ENCODE measurements around the gene COL6A3.
"Not testable (repeated sequence)": the region's sequence is repeated elsewhere in the genome, so short reads cannot be mapped to it uniquely, and the experiment has no call there.

COL6A3 gene

GRCh38 chr2:237374284-237375060 is 39.5 kb downstream of the COL6A3 start:
- no peak for DNase-seq

- no peak for DNase-seq
Measured at GRCh38 chr2:237371856-237372255, 42.1 kb downstream of the COL6A3 start.

DNA sequence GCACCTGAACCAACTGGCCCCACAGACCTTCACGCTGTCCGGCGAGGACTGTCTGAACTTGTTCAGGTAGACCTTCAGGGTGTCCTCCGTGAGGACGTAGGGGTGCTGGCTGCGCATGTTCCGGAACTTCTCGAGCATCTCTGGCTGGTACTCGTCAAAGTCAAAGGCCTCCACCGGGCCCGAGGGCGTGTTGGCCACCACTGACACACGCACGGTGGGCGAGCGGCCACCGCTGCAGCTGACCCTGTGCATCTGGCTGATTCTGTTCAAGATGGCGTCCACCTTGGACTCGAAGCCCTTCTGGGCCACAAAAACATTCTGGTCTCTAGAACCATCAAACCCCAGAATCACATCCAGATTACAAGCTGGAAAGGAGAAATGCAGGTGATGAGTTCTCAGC is 48.3 kb downstream of the COL6A3 start:
- no peak for DNase-seq

- DNase-seq, result no peak
Measured at GRCh38 chr2:237364655-237365054, 49.3 kb downstream of the COL6A3 start.

DNA sequence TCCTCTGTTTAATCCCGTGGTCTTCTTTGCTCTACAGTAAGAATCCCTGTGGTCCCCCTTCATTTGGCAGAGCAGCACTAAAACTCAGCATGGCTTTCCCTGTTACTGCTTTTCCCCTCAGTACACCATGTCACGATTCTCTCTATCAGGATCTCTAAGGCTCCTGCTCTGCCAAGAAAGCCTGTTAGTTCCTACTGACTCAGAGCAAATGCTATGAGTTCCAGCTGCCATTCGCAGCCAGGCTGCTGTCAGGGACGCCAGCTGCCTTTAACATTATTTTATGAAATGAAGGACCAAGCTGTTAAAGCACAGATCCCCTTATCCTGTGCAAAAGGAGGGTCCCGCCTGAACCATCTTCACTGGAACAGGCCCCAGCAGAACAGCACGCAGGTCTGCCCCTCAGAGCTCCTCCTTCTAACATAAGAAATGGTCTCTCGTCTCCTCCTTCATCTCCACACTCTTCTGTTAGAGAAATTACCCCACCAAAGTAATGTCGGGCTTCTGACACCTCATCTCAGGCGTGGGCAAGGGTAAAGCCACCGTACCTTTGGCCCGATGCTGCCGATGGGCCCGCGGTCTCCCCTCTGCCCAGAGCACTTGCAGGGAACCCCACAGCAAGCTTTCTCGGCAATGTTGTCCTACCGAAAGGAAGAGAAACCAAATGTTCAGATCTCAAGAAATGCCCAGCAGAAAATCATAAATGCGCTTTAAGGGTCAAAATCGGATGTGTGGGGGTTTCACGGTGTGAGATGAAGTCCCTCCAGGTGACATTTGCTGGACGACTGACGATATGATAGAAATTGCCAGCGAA is 52.6 kb downstream of the COL6A3 start:
- no peak for DNase-seq

DNA sequence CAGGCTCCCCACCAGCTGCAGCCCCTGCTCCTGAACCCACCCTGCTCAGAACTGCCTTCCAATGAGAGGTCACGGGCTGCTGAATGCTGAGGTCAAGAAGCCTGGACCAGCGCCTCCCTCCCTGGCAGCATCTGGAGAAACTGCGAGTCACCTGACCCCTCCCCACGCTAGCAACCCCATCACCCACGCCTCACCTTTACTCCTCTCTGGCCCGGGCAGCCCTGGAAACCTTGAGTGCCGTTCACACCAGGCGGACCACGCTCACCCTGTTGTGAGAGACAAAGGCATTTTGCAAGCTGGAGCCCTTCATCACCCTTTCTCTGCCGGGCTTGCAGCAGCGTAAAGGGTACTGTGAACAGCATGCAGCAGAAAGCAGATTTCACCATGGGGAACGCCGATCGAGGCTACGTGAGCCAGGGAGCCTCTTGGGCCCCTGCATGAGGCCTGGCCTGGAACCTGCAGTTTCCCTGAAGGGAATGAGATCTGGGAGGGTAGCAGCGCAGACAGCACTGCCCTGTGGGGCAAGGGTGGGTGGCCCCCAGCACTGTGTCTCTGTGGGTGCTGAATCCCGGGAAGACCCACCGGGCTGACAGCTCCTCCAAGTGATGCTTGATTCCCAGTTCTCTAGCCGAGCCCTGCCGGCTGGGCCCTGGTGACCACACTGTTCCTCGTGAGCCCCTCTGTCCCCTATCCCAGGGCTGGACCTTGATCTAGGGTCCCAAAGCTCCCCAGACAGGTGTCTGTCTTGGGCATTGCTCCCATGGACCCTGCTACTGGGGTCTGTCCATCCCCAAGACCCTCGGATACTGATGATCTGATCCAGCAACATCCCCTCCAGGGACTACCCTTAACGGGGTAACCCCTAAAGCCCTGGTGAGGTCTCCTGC is 53.8 kb downstream of the COL6A3 start:
- DNase-seq, result no peak

- no peak for DNase-seq
Measured at GRCh38 chr2:237359518-237359840, 54.5 kb downstream of the COL6A3 start.

GRCh38 chr2:237358721-237359517 is 55.0 kb downstream of the COL6A3 start:
- DNase-seq, result no peak

DNA sequence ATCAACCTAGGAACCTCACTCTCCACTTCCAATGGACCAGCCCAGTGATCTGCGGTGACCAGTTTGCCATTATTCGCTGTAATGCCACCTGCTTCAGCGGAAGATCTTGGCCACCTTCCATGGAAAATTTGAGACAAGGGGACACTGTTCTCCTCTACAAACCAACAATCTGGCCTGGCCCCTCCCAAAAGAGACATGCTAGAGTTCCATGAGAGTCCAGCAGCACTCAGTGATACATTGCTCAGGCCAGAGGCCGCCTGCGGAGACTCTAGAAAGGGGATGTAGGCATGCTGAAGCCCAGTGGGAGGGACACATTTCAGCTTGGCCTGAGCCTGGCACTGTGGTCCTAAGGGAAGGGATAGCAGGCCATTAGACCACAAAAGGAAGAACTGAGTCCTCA is 58.3 kb downstream of the COL6A3 start:
- no peak for DNase-seq

GRCh38 chr2:237354892-237355291 is 59.1 kb downstream of the COL6A3 start:
- DNase-seq, result no peak

DNA sequence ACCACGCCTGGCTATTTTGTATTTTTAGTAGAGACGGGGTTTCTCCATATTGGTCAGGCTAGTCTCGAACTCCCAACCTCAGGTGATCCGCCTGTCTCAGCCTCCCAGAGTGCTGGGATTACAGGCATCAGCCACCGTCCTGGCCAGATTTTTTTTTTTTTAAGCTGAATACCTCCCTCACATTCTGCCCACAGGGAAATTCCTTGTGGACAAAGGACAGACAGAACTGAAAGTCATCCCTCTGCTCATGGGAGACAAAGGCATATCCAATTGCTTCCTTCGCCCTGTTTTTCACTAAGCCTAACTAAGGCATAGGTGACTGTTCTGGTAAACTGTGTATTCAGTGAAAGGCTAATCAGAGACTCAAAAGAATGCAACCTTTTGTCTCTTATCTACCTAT is 59.8 kb downstream of the COL6A3 start:
- DNase-seq, result not testable (repeated sequence)

DNA sequence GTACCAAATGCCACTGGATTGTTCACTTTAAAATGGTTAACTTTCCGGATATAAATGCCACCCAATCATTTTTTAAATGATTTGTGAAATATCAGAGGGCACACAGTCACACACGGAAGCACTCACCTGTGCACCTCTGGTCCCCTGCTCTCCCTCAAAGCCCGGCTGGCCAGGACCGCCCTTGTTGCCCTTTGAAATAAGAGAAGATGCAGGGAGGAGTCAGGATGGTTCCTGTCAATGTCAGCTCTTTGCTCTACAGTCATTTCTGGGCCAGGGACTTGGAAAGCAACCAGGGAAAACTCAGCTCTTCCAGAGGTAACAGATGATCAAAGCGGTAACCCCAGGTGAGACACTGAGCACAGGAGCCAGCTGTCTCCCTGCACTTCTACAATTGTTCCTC is 60.7 kb downstream of the COL6A3 start:
- DNase-seq, result no peak

GRCh38 chr2:237352279-237352845 is 61.6 kb downstream of the COL6A3 start:
- no peak for DNase-seq

GRCh38 chr2:237351796-237352195 is 62.2 kb downstream of the COL6A3 start:
- no peak for DNase-seq

DNA sequence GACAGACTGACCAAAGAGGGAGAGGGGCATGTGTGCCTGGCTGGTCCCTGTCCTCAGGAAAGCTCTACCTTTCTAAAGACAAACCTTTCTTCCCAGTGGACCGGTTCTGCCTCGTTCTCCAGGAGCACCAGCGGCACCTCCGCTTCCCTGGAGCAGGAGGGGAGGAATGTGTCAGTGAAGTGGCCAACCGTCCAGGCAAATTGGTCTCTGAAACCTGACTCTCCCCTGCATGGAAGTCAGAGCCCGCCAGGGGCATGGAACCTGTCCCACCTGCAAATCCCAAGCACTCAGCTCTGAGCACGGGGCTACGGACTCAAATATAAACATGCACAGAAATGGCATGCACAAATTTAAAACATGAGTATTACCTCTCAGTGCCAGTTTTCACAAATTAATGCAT is 62.9 kb downstream of the COL6A3 start:
- no peak for DNase-seq

- DNase-seq, result no peak
Measured at GRCh38 chr2:237350597-237350996, 63.4 kb downstream of the COL6A3 start.

GRCh38 chr2:237350070-237350469 is 63.9 kb downstream of the COL6A3 start:
- no peak for DNase-seq

DNA sequence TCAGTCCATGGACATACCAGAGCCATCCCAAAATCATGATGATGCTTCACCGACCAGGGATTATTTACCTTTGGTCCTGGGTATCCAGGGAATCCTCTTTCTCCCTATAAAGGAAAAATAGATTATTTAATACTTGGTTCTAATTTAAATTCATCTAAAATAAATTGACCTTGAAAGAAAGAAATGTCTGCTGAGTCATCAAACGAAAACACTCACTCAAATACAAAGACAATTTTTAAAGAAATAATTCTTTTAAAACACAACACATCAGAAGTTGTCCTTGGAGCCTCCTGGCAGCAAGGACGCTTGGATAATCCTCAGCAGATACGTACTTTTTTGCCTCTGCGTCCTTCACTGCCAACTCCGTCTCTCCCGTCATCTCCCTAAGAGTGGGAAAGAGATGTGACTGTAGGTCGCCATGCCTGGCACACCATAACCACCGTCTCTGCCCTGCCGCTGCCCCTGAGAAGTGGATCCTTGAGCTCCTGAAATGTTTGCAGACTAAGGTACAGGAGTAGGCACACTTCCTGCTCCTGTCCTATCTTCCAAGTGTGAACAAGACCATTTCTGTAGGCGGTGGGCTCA is 65.6 kb downstream of the COL6A3 start:
- DNase-seq, result no peak

DNA sequence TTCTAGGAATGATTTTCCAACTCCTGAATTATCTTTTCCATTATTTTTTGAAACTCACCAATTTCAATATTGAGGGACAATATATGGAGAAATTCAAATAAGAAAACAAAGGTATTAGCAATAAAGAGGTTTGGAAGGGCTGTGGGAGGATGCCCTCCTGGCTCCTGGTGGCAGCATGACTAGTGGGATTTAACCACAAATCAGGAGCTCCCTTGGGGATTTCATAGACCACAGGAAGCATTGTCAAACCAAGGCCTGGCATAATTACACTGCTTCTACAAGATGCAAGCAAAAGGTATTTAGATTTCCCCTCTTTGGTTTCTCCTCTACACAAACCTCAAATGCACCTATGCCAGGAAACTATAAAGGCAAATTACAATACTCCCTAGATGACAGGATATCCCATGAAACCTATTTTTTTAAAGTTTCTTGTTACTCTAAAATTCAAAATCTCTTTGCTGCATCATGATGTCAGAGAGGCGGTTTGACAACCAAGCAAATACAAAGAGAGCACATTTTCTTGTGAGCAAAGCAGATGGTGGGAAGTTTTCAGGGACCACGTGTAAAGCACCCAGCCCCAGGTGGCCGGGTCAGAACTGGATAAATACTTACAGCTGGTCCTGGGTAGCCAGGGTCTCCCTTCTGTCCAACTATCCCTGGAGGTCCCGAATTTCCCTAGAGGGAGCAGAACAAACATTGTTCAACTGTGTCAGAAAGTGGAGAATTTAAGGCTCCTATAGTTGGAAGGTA is 67.9 kb downstream of the COL6A3 start:
- no peak for DNase-seq

GRCh38 chr2:237345411-237345810 is 68.6 kb downstream of the COL6A3 start:
- DNase-seq, result no peak

DNA sequence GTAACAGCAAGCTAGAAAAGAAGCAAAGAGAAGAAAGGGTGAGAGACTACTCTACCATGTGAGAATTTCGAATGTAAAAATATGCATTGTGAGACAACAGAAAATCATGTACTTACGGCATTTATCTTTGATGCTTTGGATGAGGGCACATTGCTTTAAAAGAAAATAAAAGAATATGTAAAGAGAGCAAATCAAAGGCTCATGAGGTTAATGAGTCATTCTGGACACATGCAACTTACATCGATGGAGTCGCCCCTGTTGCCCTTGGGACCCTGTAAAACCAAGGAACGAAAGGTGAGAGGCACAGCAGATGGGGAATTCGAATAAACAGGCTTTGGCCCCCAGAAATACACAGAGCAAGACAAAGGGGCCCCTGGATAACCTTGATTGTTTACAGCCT is 69.0 kb downstream of the COL6A3 start:
- DNase-seq, result no peak

All from CD4-positive, alpha-beta T cell treated with Interferon gamma for 1 hour (primary cell).